ENCODE measurements around the gene GRIN1.

GRIN1 gene

GRCh38 chr9:137160716-137161557, 22.0 kb downstream of the GRIN1 start:
- CTCF ChIA-PET: interaction anchor here (1.6 kb wide), 1 partner anchor 76 kb away, joined by 4 read pairs; no protein-coding TSS in a partner anchor
- DNase-seq (ENCODE audit: extremely low spot score): no peak
- no peak for TF ChIP-seq CTCF (IDR thresholded peaks at IDR 0.05; ENCODE audit: control extremely low read depth, extremely low read depth, low read depth, missing control alignments)
- POLR2A ChIA-PET: no interaction called here

- no peak for DNase-seq (ENCODE audit: extremely low spot score)
- CTCF ChIA-PET: no interaction called here
- POLR2A ChIA-PET: no interaction called here
- no peak for TF ChIP-seq CTCF (IDR thresholded peaks at IDR 0.05; ENCODE audit: control extremely low read depth, extremely low read depth, low read depth, missing control alignments)
These were observed 22.9 kb downstream of the GRIN1 start for GRCh38 chr9:137161558-137162486.

- ChIA-PET POLR2A (no interaction called here), CTCF (interaction anchor here (1.1 kb wide), 1 partner anchor 26 kb away, joined by 4 read pairs; the partner anchor contains the start of genes ANAPC2 and SSNA1)
- no peak for DNase-seq (ENCODE audit: extremely low spot score)
These were observed 23.8 kb downstream of the GRIN1 start for GRCh38 chr9:137162505-137163364.

GRCh38 chr9:137163365-137163715, 24.4 kb downstream of the GRIN1 start:
- no peak for TF ChIP-seq CTCF (IDR thresholded peaks at IDR 0.05; ENCODE audit: control extremely low read depth, extremely low read depth, low read depth, missing control alignments)
- DNase-seq (ENCODE audit: extremely low spot score): no peak
- ChIA-PET CTCF (interaction anchor here (1.1 kb wide), 1 partner anchor 25 kb away, joined by 4 read pairs; the partner anchor contains the start of genes ANAPC2 and SSNA1), POLR2A (no interaction called here)

More at GRCh38 chr9:137162505-137163364, 23.8 kb downstream of the GRIN1 start:
- TF ChIP-seq CTCF (IDR thresholded peaks at IDR 0.05; ENCODE audit: control extremely low read depth, extremely low read depth, low read depth, missing control alignments): no peak

GRCh38 chr9:137163805-137164204, 24.9 kb downstream of the GRIN1 start:
- POLR2A ChIA-PET: no interaction called here
- no peak for DNase-seq (ENCODE audit: extremely low spot score)
- TF ChIP-seq CTCF (IDR thresholded peaks at IDR 0.05; ENCODE audit: control extremely low read depth, extremely low read depth, low read depth, missing control alignments): no peak
- CTCF ChIA-PET: no interaction called here
